HG03439 (cell line): ENCODE data around the gene SLC25A23.
"Not testable (repeated sequence)": the region's sequence is repeated elsewhere in the genome, so short reads cannot be mapped to it uniquely, and the experiment has no call there.

Experiments used
- ATAC-seq: cut with Tn5 transposase; IDR thresholded peaks from one replicate; pipeline ENCODE4 v1.9.1; 2021; ENCODE audit warnings: mild to moderate bottlenecking, moderate library complexity; ENCODE audit not compliant: unreplicated experiment

The SLC25A23 gene

DNA sequence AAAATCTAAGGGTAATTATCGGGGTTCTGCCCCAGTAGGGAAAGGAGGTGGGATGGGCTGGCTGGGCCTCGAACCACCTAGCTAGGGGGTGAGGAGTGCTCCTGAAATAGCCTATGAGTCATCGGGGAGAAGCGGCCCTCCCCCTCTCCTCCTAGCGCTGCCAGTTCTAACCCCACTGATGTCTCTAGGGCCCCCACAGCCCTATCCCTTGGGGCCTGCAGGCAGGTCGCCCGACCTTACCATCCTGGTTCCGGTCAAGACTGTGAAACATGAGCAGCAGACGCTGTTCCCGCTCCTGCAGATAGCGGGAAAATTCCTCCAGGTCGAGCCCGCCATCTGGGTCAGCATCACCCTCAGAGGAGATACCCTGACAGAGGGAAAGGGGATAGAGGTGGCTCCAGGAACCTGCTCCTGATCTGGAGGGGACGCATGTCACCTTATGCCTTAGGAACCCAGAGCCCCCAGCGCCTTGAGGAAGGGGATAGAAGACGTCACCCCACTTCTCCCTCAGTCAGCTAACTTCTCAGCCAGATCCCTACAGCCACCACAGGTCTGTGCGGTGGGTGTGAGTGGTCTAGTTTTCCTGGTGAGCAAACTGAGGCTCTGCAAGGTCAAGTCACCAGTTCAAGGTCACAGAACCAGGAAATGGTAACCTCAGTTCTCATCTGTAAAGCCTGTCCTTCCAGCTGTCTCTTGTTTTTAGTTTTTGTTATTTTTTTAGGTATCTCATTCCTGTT, 1.5 kb downstream of the SLC25A23 start:
- ATAC-seq, result no peak

GRCh38 chr19:6455924-6456323, 3.7 kb downstream of the SLC25A23 start:
- ATAC-seq, result no peak

DNA sequence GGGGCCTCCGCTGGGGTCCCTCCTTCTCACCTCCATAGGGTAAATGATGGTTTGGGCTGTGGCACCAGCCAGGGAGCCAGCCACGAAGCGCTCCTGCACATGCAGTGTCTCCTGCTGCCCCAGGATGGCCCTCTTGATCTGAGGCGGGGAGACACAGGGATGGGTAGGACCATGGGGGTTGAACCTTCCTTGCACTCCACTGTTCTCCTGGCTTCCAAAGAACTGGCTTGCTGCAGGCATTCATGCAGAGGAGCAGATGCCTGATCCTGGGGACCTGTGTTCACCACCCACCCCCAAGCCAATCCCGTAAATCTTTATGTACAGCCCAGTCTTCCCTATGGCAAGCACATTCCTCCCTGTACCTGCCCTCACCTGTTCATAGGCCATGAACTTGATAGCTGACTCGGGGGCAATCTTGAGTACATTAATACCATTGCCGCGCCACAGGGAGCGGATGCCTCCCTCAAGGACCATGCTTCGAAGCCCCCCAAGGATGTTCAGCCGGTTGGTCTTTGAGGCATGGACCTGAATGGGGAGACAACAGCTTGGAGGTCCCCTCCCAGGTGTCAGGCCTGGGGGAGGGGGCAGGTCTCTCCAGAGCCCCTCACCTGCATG, 5.5 kb downstream of the SLC25A23 start:
- ATAC-seq, result no peak

DNA sequence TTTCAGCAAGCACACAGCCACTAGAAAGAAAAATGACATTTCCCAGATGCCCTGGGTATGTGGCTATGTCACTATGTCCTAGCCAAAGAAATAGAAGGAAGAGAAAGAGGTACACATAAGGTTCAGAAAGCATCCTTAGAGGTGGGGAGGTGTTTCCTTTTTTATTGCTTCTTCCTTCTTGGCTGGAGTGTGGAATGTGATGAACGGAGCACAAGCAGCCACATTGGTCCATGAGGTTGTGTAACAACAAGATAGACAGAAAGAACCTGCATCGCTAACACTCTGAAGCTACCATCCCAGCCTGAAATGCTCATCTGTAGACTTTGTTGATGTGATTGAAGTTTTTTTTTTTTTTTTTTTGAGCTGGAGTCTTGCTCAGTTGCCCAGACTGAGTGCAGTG, 6.7 kb downstream of the SLC25A23 start:
- no peak for ATAC-seq

DNA sequence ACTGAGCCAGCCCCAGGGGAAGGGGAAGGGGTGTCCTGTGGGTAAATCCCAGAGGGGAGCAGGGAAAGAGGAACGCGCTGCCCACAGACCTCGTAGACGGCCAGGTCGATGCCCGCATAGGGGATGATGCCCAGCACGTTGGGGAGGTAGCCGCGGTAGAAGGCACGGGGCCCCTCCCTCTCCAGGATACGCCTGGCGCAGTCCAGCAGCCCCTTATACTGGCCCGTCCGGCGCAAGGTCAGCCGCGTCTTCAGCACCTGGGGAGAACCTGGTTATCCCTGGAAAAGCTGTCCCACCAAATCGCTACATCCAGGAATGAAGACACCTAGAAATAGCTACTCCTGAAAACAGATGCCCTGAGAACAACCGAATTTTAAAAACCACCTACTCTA, 7.4 kb downstream of the SLC25A23 start:
- ATAC-seq, result no peak

DNA sequence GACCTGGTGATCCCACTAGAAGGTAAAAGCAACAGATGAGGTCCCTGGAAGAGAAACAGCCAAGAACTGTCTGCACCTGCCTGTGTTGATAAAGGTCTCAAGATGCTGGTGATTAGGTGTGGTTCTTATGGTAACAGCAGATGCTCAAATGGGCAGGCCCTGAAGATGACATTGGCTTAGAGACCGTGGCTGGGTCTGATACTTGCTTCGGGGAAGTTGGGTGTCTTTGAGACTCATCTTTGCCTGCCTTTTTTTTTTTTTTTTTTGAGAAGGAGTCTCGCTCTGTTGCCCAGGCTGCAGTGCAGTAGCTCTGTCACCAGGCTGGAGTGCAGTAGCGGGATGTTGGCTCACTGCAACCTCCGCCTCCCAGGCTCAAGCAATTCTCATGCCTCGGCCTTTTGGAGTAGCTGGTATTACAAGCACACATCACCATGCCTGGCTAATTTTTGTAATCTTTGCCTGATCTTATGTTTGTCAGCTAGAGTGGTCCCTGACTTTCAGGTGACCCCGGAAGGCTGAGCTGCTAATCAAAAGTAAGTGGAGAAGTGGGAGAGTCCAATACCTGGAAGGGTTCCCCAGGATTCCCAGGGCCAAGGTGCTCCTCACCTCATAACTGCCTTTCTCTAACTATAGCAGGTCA, 7.9 kb downstream of the SLC25A23 start:
- no peak for ATAC-seq

DNA sequence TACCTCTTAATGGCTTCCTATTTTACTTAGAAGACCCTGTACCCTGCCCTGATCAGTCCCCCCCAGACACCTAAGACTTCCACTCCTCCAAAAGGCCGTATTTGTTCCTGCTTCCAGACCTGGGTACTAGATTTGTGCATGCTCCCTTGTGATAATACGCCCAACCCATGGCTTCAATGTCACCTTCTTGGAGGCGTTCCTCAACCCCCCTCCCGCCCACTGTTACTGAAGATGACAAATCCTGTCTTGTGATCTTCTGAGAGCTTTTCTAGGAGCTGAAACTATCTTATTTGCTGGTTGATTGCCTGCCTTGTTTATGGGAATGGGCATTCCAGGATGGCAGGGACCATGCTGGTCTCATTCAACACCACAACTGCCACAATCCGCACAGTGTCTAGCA, 9.4 kb downstream of the SLC25A23 start:
- no peak for ATAC-seq

- ATAC-seq, result no peak
Measured at GRCh38 chr19:6448045-6448444, 11.5 kb downstream of the SLC25A23 start.

DNA sequence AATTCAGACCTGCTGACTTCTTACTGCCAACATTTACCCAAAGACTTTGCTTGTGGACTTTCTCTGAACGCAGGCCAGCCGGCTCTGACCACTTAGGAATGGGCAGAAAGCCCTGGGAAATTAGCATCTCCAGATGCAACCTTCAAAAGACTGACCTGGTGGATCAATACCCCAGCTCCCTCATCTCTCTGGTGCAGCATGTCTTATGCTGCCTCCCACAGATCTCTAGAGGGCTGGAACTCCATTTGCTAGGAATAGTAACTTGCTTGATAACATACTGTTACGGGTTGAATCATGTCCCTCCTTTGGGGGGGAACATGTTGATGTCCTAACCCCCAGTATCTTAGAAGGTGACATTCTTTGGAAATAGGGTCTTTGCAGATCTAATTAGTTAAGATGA, 13.1 kb downstream of the SLC25A23 start:
- ATAC-seq, result no peak

- ATAC-seq, result no peak
Measured at GRCh38 chr19:6443986-6444385, 15.6 kb downstream of the SLC25A23 start.

- ATAC-seq, result no peak
Measured at GRCh38 chr19:6442087-6442688, 17.4 kb downstream of the SLC25A23 start.

GRCh38 chr19:6440905-6441304, 18.7 kb downstream of the SLC25A23 start:
- no peak for ATAC-seq

GRCh38 chr19:6439743-6440142, 19.8 kb downstream of the SLC25A23 start:
- no peak for ATAC-seq

- no peak for ATAC-seq
Measured at GRCh38 chr19:6433663-6434062, 25.9 kb downstream of the SLC25A23 start, which contains the start of gene SLC25A41. SLC25A41 (minus strand) TSS chr19:6433763; CDS start chr19:6433693, 70 bp downstream.

- no peak for ATAC-seq
Measured at GRCh38 chr19:6433165-6433564, 26.4 kb downstream of the SLC25A23 start.

DNA sequence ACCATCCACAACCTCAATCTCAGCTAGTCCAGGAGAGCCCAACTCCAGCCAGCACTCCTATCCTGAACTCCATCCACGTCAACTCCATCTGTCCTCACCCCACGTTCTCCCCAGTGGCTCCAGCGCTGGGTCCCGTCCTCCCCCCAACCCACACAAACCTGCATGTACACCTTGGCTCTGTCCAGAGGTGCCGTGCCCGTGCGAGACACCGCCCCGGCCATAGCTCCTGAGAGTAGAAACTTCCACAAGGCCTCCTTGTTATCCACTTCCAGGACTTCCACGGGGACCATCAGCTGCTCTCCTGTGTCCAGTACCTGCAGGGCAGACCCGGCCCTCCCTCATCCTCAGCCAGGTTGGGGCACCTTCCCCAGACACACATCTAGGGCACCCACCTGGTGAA, 27.7 kb downstream of the SLC25A23 start:
- no peak for ATAC-seq

DNA sequence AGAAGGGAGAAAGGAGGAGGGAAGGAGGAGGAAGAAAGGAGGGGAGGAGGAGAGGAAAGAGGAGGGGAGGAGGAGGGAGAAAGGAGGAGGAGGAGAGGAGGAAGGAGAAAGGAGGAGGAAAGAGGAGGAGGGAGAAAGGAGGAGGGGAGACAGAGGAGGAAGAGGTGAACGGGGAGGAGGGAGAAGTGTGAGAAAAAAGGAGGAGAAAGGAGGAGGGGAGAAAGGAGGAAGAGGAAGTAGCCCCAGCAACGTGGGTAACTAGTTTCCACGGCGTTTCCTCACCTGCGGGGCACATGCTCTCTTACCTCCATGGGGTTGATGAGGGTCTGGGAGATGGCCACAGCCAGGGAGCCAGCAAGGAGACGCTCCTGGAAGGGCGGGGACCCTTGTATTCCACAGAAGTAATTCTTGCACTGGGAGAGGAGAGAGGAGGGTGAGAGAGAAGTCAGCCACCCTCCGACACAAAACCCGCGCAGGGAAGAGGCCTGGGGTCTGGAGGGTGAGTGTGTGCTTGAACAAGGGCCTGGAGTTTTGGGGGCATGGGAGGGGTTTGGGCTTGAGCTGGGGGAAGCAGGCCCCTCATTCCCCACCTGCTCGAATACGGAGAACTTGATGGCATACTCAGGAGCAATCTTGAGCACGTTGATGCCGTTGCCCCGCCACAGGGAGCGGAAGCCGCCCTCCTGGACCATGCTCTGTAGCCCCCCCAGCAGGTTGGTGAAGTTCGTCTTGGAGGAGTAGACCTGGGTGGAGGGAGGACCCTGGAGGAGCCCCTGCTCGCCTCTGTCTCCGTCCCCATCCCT, 30.0 kb downstream of the SLC25A23 start:
- no peak for ATAC-seq

- ATAC-seq, result not testable (repeated sequence)
Measured at GRCh38 chr19:6428692-6429418, 30.7 kb downstream of the SLC25A23 start.

- ATAC-seq, result no peak
Measured at GRCh38 chr19:6427131-6427530, 32.5 kb downstream of the SLC25A23 start.
